Measurements from ENCODE around the gene SOX3. TPM values are rescaled to one million over a fixed set of nuclear protein-coding genes. Genes with fewer than 3 reads are reported as not detected.

SOX3 gene
- total RNA-seq, 1 experiment from 2014 or later = 16.3 TPM

GRCh38 chrX:140503238-140503601 lies 1.6 kb downstream of the SOX3 start:
- Mint-ChIP-seq H3K27ac (no peak overlapping the region), H3K27me3 (ENCODE audit: low read depth) (peaks cover 79% of the 10 kb centered on the region), H3K9me3 (no peaks in the 10 kb centered on the region), H3K4me3 (peak overlapping the region; percentile 76), H3K4me1 (peaks cover 36% of the 10 kb centered on the region), H3K36me3 (no peaks in the 10 kb centered on the region)
- CTCF ChIA-PET = interaction anchor here (1.6 to 2.0 kb wide), 2 partner anchors 446 to 452 kb away, joined by 4 to 7 read pairs; no protein-coding TSS in a partner anchor
- TF ChIP-seq TCF7 (CRISPR knock-in tag; IDR thresholded peaks at IDR 0.05; ENCODE audit: low read depth) = no peak
- TF ChIP-seq TP53 (CRISPR knock-in tag; IDR thresholded peaks at IDR 0.05) = no peak
- no peak for TF ChIP-seq ZMAT4 (CRISPR knock-in tag; IDR thresholded peaks at IDR 0.05)
- TF ChIP-seq NR2C2 (CRISPR knock-in tag; IDR thresholded peaks at IDR 0.05) = no peak
- no peak for TF ChIP-seq ZNF423 (CRISPR knock-in tag; IDR thresholded peaks at IDR 0.05)
- TF ChIP-seq RELA (CRISPR knock-in tag; IDR thresholded peaks at IDR 0.05; ENCODE audit: borderline replicate concordance) = no peak
- TF ChIP-seq HMGA2 (CRISPR knock-in tag; IDR thresholded peaks at IDR 0.05) = no peak
- TF ChIP-seq NFE2L1 (CRISPR knock-in tag; IDR thresholded peaks at IDR 0.05) = no peak
- TF ChIP-seq FOXP4 (CRISPR knock-in tag; IDR thresholded peaks at IDR 0.05) = no peak
- TF ChIP-seq SMAD4 (CRISPR knock-in tag; IDR thresholded peaks at IDR 0.05) = no peak
- TF ChIP-seq ZSCAN18 (CRISPR knock-in tag; IDR thresholded peaks at IDR 0.05) = no peak
- no peak for TF ChIP-seq NFATC4 (CRISPR knock-in tag; IDR thresholded peaks at IDR 0.05)
- no peak for TF ChIP-seq ELF4 (CRISPR knock-in tag; IDR thresholded peaks at IDR 0.05; ENCODE audit: low read depth)
- no peak for TF ChIP-seq PRDM15 (CRISPR knock-in tag; IDR thresholded peaks at IDR 0.05)
- no peak for TF ChIP-seq TEAD4 (CRISPR knock-in tag; IDR thresholded peaks at IDR 0.05)
- no peak for TF ChIP-seq ATF2 (CRISPR knock-in tag; IDR thresholded peaks at IDR 0.05; ENCODE audit: borderline replicate concordance, low read depth)
- no peak for TF ChIP-seq AR (CRISPR knock-in tag; IDR thresholded peaks at IDR 0.05)
- DNase-seq (ENCODE audit: low spot score) = no peak
- POLR2A ChIA-PET = interaction anchor here (1.7 kb wide), 1 partner anchor 64 kb away, joined by 7 read pairs; no protein-coding TSS in a partner anchor
- no peak for ATAC-seq
